GM12801 (cell line): ENCODE data around the gene STX3.

ENCODE experiments used
- CTCF ChIP-seq: IDR thresholded peaks from one replicate; pipeline ENCODE4 v1.5.1; 2011; ENCODE audit warnings: control low read depth; ENCODE audit not compliant: insufficient read length; ENCODE audit errors: extremely low read depth

Gene STX3

GRCh38 chr11:59746111-59746510, 9.1 kb upstream of the STX3 start:
- no peak for TF ChIP-seq CTCF

- no peak for TF ChIP-seq CTCF
Measured at GRCh38 chr11:59753650-59754493, 1.3 kb upstream of the STX3 start.

- no peak for TF ChIP-seq CTCF
Measured at GRCh38 chr11:59754494-59754858, 700 bp upstream of the STX3 start.

GRCh38 chr11:59755701-59756557, 753 bp downstream of the STX3 start:
- no peak for TF ChIP-seq CTCF

- no peak for TF ChIP-seq CTCF
Measured at GRCh38 chr11:59756558-59756840, 1.3 kb downstream of the STX3 start.

GRCh38 chr11:59756845-59757244, 1.7 kb downstream of the STX3 start:
- TF ChIP-seq CTCF: no peak

- no peak for TF ChIP-seq CTCF
Measured at GRCh38 chr11:59758401-59759037, 3.3 kb downstream of the STX3 start.
